Measurements from ENCODE around the gene MAP4K4.

MAP4K4 gene

GRCh38 chr2:101794141-101794540 is 96.6 kb downstream of the MAP4K4 start:
- DNase-seq = no peak

DNA sequence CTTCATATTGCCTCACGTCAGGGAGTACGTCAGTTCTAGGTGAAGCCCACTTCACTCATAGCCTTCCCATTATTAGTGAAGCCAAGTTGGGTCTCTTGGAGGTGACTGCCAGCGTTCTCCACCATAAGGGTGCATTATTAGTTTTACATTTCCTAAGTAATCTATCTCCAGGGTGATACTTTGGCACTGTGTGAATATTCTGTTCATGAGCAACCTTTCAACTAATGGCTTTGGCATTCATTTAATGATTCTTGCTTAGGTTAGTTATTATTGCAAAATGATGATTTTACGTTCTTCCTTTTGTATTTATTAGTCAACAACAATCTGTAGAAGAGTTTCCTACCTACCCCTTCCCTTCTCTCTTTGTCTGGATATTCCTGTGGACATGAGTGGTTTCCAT is 97.5 kb downstream of the MAP4K4 start:
- DNase-seq = no peak

GRCh38 chr2:101796825-101797600 is 99.5 kb downstream of the MAP4K4 start:
- no peak for DNase-seq

GRCh38 chr2:101801496-101801895 is 104.0 kb downstream of the MAP4K4 start:
- DNase-seq = no peak

DNA sequence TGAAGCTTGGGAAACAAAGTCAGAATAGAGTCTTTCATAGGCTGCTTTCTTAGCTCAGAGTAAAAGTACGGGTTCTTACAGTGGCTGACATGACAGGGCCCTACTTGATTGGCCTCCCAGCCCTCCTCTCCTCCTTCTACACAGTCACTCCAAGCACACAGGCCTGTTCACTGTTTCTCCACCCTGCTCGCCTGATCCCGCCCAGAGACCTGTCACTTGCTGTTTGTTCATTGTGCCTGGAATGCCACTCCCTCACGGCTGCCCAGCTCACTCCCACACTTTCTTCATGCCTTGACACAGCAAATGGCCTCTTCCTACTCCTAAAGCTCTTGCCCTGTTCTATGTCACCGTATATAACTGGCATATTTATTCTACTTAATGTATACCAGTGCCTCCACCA is 104.8 kb downstream of the MAP4K4 start:
- no peak for DNase-seq

DNA sequence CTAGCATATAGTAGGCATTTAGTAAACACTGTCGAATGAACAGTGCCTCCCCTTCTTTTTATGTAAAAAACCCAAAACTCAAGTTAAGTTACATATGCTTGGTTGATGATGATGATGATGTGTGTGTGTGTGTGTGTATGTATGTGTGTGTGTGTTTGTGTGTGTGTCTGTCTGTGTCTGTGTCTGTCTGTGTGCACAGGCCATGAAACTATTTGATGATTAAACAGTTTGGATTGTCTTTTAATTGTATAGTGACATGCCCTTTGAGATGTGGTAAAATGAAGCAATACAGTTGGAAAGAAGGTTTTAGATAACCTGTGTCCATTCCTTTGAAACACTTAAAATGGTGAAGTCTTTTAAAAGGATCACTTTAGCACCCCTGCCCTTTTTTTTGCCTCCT is 105.6 kb downstream of the MAP4K4 start:
- no peak for DNase-seq

DNA sequence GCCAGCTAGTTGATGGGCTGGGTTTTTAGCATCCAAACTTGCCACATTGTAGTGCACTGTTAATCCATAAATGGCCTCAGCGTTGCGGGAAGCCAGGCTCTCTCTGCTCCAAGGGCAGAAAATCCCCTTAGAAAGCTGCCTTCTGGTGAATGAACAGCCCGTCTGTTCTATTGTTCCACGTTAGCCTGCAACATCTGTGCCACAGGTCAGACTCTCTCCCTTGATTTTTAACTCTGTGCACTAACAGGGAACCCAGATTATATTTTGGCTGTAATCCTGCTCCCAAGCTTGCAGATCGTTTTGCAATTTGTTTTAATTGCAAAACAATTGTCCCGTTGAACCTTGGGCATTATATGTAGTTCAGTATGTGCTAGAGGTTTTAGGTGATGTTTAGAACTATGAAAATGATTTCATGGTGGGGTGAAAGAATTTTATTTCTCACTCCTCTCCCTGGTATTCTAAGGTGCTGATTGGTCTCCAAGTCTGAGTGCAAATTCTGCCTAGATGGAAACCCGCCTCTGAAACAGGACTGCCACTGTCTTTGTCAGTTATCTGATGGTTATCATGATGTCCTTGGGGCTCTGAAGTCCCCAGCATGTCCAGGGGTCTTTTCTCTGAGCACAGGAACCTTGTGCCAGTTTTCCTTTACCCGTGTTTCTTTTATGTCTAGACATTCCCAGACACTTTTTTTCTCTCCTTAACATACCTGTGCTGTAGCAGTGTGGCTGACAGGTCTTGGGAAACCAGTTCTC is 106.6 kb downstream of the MAP4K4 start:
- DNase-seq = no peak

GRCh38 chr2:101805152-101806088 is 107.9 kb downstream of the MAP4K4 start:
- DNase-seq = no peak

DNA sequence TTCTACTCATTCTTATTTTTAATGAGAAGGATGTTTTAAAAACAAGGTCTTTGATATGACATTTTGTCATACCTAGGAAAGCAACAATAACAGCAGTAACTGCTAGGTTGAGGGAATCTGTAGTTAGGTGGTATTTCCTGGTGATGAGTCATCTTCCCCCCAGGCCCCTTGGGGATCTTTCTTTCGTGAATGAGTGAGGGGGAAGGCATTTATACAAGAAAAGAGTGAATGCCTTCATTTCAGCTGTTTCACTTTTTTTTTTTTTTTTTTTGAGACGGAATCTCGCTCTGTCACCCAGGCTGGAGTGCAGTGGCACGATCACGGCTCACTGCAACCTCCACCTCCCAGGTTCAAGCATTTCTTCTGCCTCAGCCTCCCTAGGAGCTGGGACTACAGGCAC is 108.6 kb downstream of the MAP4K4 start:
- peak; percentile 27 for DNase-seq

DNA sequence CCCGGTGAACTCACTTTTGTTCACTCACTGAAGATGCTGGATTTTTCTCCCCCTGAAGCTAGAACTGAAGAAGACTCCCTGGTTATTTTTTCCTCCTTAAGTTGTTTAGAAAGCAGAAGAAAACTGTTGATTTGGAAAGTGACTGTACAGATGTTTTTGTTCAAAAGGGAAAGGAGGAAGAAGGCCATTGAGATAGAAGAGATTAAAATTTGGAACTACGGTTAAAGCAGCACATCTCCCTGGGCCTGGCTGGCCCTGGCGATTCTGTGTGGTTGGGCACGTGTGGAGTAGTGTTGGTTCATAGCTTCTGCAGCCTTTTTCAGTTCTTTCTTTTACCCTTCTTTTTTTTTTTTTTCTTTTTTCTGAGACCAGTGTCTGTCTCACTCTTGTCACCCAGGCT is 109.2 kb downstream of the MAP4K4 start:
- no peak for DNase-seq

- no peak for DNase-seq
Measured at GRCh38 chr2:101807242-101807641, 109.7 kb downstream of the MAP4K4 start.

GRCh38 chr2:101808006-101808562 is 110.6 kb downstream of the MAP4K4 start:
- DNase-seq = no peak

DNA sequence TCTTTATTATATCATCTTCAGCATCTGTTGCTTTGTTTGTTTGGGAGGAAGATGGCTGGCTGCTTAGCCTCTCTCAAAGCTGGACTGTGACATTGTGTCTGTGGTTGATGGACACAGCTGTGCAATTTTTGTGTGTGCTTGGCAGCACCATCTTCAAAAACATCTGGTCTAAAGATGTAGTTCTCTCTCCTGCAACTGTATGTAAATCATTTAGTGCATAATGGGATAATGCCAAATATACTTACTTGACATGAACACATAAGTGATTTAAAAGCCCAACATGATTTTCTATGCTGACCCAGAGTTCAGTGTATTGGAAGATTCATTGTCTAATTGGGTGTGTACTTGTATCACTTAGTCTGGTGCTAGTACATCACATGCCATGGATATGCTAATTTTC is 112.2 kb downstream of the MAP4K4 start:
- no peak for DNase-seq

- no peak for DNase-seq
Measured at GRCh38 chr2:101811226-101812015, 113.9 kb downstream of the MAP4K4 start.

DNA sequence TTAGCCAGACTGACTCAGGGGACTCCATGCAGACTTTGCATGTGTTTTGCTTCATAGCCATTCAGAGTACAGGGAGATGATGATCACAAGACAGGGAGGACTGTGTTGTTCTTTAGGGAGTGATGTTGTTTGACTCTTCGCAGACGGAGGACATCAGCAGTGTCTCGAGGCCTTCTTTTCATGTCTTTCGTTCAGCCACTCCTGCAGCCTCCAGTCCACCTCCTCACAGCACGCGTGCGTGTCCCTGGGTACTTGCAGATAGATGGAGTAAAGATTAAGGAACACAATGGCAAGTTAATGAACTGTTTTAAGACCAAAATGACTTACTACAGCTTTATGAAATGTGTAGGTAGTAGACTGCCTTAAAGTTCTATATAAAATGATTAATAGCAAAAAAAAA is 114.7 kb downstream of the MAP4K4 start:
- DNase-seq = no peak

GRCh38 chr2:101814752-101815151 is 117.2 kb downstream of the MAP4K4 start:
- no peak for DNase-seq

DNA sequence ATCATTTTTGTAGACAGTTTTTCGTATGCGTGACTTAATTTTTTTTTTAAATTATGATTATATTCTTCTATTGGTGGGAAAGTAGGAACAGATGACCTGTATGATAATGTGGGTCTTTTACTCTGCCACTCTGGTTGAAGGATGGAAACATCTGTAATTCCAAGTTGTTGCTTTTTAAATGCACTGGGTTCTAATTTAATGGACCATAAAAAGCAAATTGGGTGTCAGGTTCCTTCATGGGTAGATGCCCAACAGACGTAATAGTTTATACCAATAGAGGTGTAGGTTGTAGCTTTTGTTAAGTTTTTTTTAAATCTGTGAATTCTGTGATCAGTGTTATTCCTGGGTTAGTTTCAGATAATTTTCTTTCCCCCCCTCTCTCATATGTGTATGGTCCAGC is 117.6 kb downstream of the MAP4K4 start:
- DNase-seq = no peak

DNA sequence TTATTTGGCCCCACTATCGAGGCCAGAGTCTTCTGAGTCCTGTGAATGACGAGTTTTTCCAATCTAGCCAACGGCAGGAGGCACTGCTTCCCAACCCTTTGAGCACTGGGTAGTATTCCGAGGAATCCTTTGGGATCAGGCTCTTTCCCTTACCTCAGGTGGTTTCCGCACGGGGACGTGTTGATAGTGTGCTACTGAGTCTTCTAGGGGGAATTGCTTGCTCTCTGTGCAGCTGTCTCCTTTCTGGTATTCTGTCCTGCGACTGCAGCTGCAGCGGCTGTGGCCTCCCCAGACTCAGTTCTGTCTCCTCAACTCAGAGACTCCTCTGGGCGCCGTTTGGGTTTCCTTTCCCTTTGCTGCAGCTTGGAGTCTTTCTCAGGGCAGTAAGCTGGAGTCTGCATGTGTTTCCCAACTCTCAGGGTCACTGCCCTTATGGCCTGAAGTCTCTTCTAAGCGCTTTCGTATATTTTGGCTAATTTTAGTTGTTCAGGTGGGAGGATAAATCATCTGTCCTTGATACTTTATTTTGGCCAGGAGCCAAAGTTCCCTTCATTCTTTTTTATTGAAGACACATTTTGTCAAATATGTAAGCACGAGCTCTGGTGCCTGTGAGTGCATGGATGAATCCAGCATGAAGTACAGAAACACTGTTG is 118.4 kb downstream of the MAP4K4 start:
- no peak for DNase-seq

DNA sequence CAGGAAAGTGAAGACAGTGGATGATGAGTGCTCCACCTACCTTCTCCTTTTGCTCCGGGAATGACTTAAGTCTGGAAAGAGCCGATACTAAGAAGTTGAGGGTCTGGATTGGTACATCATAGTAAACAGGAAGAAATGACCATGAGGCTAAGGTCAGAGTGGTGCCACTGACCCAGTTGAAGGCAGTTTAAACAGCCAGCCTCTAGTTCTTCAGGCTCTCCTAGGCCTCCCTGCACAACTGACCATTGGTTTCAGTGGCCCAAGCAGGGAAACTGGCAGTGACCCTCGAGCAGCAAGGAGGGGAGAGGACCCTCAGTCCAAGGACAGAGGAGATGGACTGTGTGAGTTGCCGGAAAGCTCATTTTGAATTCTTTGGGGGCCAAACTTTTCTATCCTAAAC is 119.1 kb downstream of the MAP4K4 start:
- no peak for DNase-seq

DNA sequence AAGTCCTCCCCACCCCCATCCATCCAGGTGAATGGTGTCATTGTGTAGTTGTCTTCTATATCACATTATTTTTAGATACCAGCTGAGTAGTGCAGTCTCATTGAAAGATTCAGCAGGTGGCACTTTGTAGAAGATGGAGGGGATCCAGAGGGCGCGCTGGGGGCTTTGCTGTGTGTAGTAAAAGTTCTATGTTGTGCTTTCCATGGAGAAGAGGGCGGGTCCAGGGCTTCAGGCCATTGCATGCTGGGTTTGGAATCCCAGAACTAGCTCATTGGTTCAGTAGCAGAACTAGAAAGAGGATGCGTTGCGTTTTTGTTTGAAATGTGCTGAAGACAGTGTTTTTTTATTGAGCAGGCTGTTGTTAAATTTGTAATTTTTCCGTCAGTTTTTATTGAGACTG is 120.0 kb downstream of the MAP4K4 start:
- no peak for DNase-seq
